Measurements from ENCODE around the gene CD63.

CD63 gene

GRCh38 chr12:55698241-55698955 is 30.4 kb downstream of the CD63 start:
- H3K4me3 ChIP-seq (ENCODE audit: low read depth, low read length), result no peak overlapping the region
- TF ChIP-seq KLF9 (tag by site-specific recombination; IDR thresholded peaks at IDR 0.05; ENCODE audit: low read depth) (no peak), ZNF639 (tag by site-specific recombination; IDR thresholded peaks at IDR 0.05) (no peak), ZNF26 (tag by site-specific recombination; IDR thresholded peaks at IDR 0.05) (no peak), TCF7L2 (IDR thresholded peaks at IDR 0.05; ENCODE audit: borderline replicate concordance, low read depth, low read length) (no peak), ZNF121 (tag by site-specific recombination; IDR thresholded peaks at IDR 0.05) (no peak), HOXD13 (CRISPR knock-in tag; IDR thresholded peaks at IDR 0.05; ENCODE audit: borderline replicate concordance) (no peak), ZSCAN4 (tag by site-specific recombination; IDR thresholded peaks at IDR 0.05) (no peak), ZNF629 (tag by site-specific recombination; IDR thresholded peaks at IDR 0.05) (no peak), ZNF707 (tag by site-specific recombination; IDR thresholded peaks at IDR 0.05) (no peak), KLF1 (tag by site-specific recombination; IDR thresholded peaks at IDR 0.05) (no peak), YY1 (tag by site-specific recombination; IDR thresholded peaks at IDR 0.05) (no peak), ZNF169 (tag by site-specific recombination; IDR thresholded peaks at IDR 0.05) (no peak), ZNF473 (tag by site-specific recombination; IDR thresholded peaks at IDR 0.05) (no peak), ZNF202 (tag by site-specific recombination; IDR thresholded peaks at IDR 0.05; ENCODE audit: borderline replicate concordance) (no peak), ZNF76 (tag by site-specific recombination; IDR thresholded peaks at IDR 0.05; ENCODE audit: borderline replicate concordance, low read depth) (no peak), CTCF (tag by site-specific recombination; IDR thresholded peaks at IDR 0.05) (no peak)
- no peaks in the 10 kb centered on the region for H3K4me1 ChIP-seq (ENCODE audit: control insufficient read depth, insufficient read depth, low read length)
- H3K36me3 ChIP-seq (ENCODE audit: control insufficient read depth in 2 of 2, insufficient read depth in 1 of 2, low read length in 2 of 2), result peaks cover 0 to 6% of the 10 kb centered on the region in 2 experiments; a peak in 1 of 3 replicates
- H3K27ac ChIP-seq (ENCODE audit: extremely low read depth, low read depth, low read length), result no peak overlapping the region
- ChIA-PET POLR2A (interaction anchor here (0.8 kb wide), 1 partner anchor 31 kb away, joined by 3 read pairs; the partner anchor contains the start of gene CD63), CTCF (interaction anchor here (0.7 to 1.1 kb wide), 2 partner anchors 16 to 939 kb away, joined by 4 read pairs; a partner anchor contains a TSS)
- no peaks in the 10 kb centered on the region for H3K9me3 ChIP-seq (ENCODE audit: control insufficient read depth, insufficient read depth, low read depth, low read length)

- peaks cover 0 to 6% of the 10 kb centered on the region in 2 experiments; a peak in 1 of 3 replicates for H3K36me3 ChIP-seq (ENCODE audit: control insufficient read depth in 2 of 2, insufficient read depth in 1 of 2, low read length in 2 of 2)
- ChIA-PET POLR2A (no interaction called here), CTCF (interaction anchor here (0.6 to 1.1 kb wide), 2 partner anchors 15 to 636 kb away, joined by 3 to 4 read pairs; no protein-coding TSS in a partner anchor)
- H3K9me3 ChIP-seq (ENCODE audit: control insufficient read depth, insufficient read depth, low read depth, low read length), result no peaks in the 10 kb centered on the region
- no peaks in the 10 kb centered on the region for H3K4me1 ChIP-seq (ENCODE audit: control insufficient read depth, insufficient read depth, low read length)
- H3K4me3 ChIP-seq (ENCODE audit: low read depth, low read length), result no peak overlapping the region
- no peak overlapping the region for H3K27ac ChIP-seq (ENCODE audit: extremely low read depth, low read depth, low read length)
- TF ChIP-seq ZNF488 (tag by site-specific recombination; IDR thresholded peaks at IDR 0.05), result no peak
- no peak for TF ChIP-seq ZNF621 (tag by site-specific recombination; IDR thresholded peaks at IDR 0.05)
- TF ChIP-seq ZNF701 (tag by site-specific recombination; IDR thresholded peaks at IDR 0.05), result no peak
- TF ChIP-seq HOXC10 (CRISPR knock-in tag; IDR thresholded peaks at IDR 0.05), result no peak
- TF ChIP-seq AEBP2 (tag by site-specific recombination; IDR thresholded peaks at IDR 0.05; ENCODE audit: borderline replicate concordance), result no peak
- no peak for TF ChIP-seq ZNF214 (tag by site-specific recombination; IDR thresholded peaks at IDR 0.05; ENCODE audit: borderline replicate concordance)
- TF ChIP-seq ZNF341 (tag by site-specific recombination; IDR thresholded peaks at IDR 0.05; ENCODE audit: low read depth), result no peak
- no peak for TF ChIP-seq ZBTB44 (tag by site-specific recombination; IDR thresholded peaks at IDR 0.05)
- TF ChIP-seq SCRT1 (tag by site-specific recombination; IDR thresholded peaks at IDR 0.05; ENCODE audit: borderline replicate concordance), result no peak
Observed at GRCh38 chr12:55697686-55698085, 31.1 kb downstream of the CD63 start.
